HCT116 (cell line): ENCODE data around the gene INSYN2A. TPM values are rescaled to one million over a fixed set of nuclear protein-coding genes. Genes with fewer than 3 reads are reported as not detected.
A peak's percentile ranks its signal among the peaks of the same experiment; 100 is the strongest.

ENCODE experiments used
- ATAC-seq: fragments of 200-7000 bp; cut with Tn5 transposase; 2 replicates; pipeline ENCODE4 v1.9.1; 2020; ENCODE audit warnings: mild to moderate bottlenecking, moderate library complexity
- BruUV-seq: library from RNA; stranded (reverse); fragments of 400-500 nt; replicated peaks from 2 replicates; lab custom pipeline; 2021; lab: Mats Ljungman, UMichigan
- CTCF ChIA-PET: fragments of 300-600 bp; sonication (Branson Sonifier 250); formaldehyde crosslinking; loops from one replicate; lab custom pipeline; 2021; ENCODE audit warnings: antibody characterized with exemption; lab: Charles Lee
- POLR2A ChIA-PET: fragments of 300-600, 350-600 bp; sonication (Branson Sonifier 250); formaldehyde crosslinking; loops from one replicate; lab custom pipeline; 2021; ENCODE audit warnings: antibody characterized with exemption; lab: Charles Lee
- RAD21 ChIA-PET, 2 experiments: fragments of 300-600 bp; sonication (Branson Sonifier 250); formaldehyde crosslinking; loops; one replicate each; lab custom pipeline; 2023; ENCODE audit warnings: low total read pairs in 2 of 2; ENCODE audit not compliant: uncharacterized antibody in 2 of 2, unreplicated experiment in 2 of 2, low non-redundant PET in 1 of 2; lab: Charles Lee
- DNase-seq: peaks from one replicate; pipeline ENCODE4 v3.0.0-alpha.2; 2010; ENCODE audit warnings: low read depth, low spot score
- H2AFZ ChIP-seq: fragments of 200-600 bp; shearing (Covaris generic), sonication (generic); 2 replicates; pipeline ENCODE4 v1.6.1; 2017; ENCODE audit warnings: low read depth, mixed run types, mixed read lengths, antibody characterized with exemption, low read length; ENCODE audit not compliant: poor library complexity, severe bottlenecking
- H3K27ac ChIP-seq: 2 replicates; pipeline ENCODE4 v1.5.1; 2012; ENCODE audit warnings: low read depth, low read length
- H3K27me3 ChIP-seq: fragments of 200-600 bp; sonication (generic); 2 replicates; pipeline ENCODE4 v1.6.1; 2016; ENCODE audit warnings: mixed run types, low read length, mixed read lengths; ENCODE audit not compliant: insufficient read depth
- H3K36me3 ChIP-seq, 2 experiments: fragments of 200-500 bp in 1 of 2; fragments of 200-600 bp in 1 of 2; sonication (Bioruptor generic) in 1 of 2; sonication (generic) in 1 of 2; 2 replicates each; pipeline versions ENCODE4 v1.5.1 to v1.6.1; 2014 to 2016; ENCODE audit warnings: low read length in 2 of 2, inconsistent platforms in 1 of 2, mixed read lengths in 1 of 2, mixed run types in 1 of 2; ENCODE audit not compliant: insufficient read depth in 2 of 2, control insufficient read depth in 1 of 2
- H3K4me1 ChIP-seq, 2 experiments: fragments of 200-600 bp in 1 of 2; sonication (generic) in 1 of 2; 2 replicates each; pipeline versions ENCODE4 v1.5.1 to v1.6.1; 2012 to 2017; ENCODE audit warnings: low read length in 2 of 2, inconsistent platforms in 1 of 2, mild to moderate bottlenecking in 1 of 2, mixed read lengths in 1 of 2, mixed run types in 1 of 2, moderate library complexity in 1 of 2; ENCODE audit not compliant: insufficient read depth in 2 of 2, control insufficient read depth in 1 of 2
- H3K4me2 ChIP-seq: fragments of 200-600 bp; sonication (generic); 2 replicates; pipeline ENCODE4 v1.6.1; 2017; ENCODE audit warnings: mixed run types, low read length, mixed read lengths
- H3K4me3 ChIP-seq, 2 experiments: fragments of 200-600 bp in 1 of 2; sonication (generic) in 1 of 2; replicated peaks in 1 of 2; 2 replicates each; pipeline ENCODE4 v1.5.1; 2011 to 2016; ENCODE audit warnings: low read length in 2 of 2, control low read depth in 1 of 2, low read depth in 1 of 2, mild to moderate bottlenecking in 1 of 2, mixed read lengths in 1 of 2, mixed run types in 1 of 2
- H3K79me2 ChIP-seq: fragments of 200-600 bp; sonication (generic); 2 replicates; pipeline ENCODE4 v1.6.1; 2017; ENCODE audit warnings: mild to moderate bottlenecking, mixed run types, low read length, moderate library complexity, mixed read lengths; ENCODE audit not compliant: insufficient read depth
- H3K9ac ChIP-seq: fragments of 200-600 bp; sonication (generic); 2 replicates; pipeline ENCODE4 v1.6.1; 2016; ENCODE audit warnings: low read length, mixed read lengths
- H3K9me2 ChIP-seq: fragments of 200-600 bp; sonication (generic), shearing (Covaris generic); 2 replicates; pipeline ENCODE4 v1.6.1; 2017; ENCODE audit warnings: mixed run types, mild to moderate bottlenecking, moderate library complexity; ENCODE audit not compliant: insufficient read depth
- H3K9me3 ChIP-seq, 2 experiments: fragments of 200-500 bp in 1 of 2; fragments of 200-600 bp in 1 of 2; sonication (Bioruptor generic) in 1 of 2; sonication (generic) in 1 of 2; 2 replicates each; pipeline ENCODE4 v1.6.1; 2014 to 2017; ENCODE audit warnings: low read length in 2 of 2, mixed read lengths in 2 of 2, inconsistent platforms in 1 of 2, low read depth in 1 of 2, mild to moderate bottlenecking in 1 of 2, mixed run types in 1 of 2, moderate library complexity in 1 of 2; ENCODE audit not compliant: control insufficient read depth in 1 of 2, insufficient read depth in 1 of 2
- H4K20me1 ChIP-seq: fragments of 200-600 bp; sonication (generic), shearing (Covaris generic); 2 replicates; pipeline ENCODE4 v1.6.1; 2017; ENCODE audit warnings: mixed run types, mild to moderate bottlenecking, moderate library complexity; ENCODE audit not compliant: insufficient read depth
- ATF3 ChIP-seq: IDR thresholded peaks from 2 replicates; pipeline ENCODE4 v1.6.1; 2012
- CEBPB ChIP-seq: IDR thresholded peaks from 2 replicates; pipeline ENCODE4 v1.6.1; 2012; ENCODE audit warnings: low read depth
- CTCF ChIP-seq, 3 experiments: fragments of 200-600 bp in 1 of 3; sonication (generic) in 1 of 3; IDR thresholded peaks in 2 of 3; conservative IDR thresholded peaks in 1 of 3; 2 replicates each; pipeline ENCODE4 v1.5.1; 2012 to 2017; ENCODE audit warnings: low read depth in 2 of 3, low read length in 2 of 3, antibody characterized with exemption in 1 of 3, borderline replicate concordance in 1 of 3, control low read depth in 1 of 3, mild to moderate bottlenecking in 1 of 3, mixed read lengths in 1 of 3, mixed run types in 1 of 3, moderate library complexity in 1 of 3; ENCODE audit not compliant: insufficient read depth in 1 of 3
- EGR1 ChIP-seq: IDR thresholded peaks from 2 replicates; pipeline ENCODE4 v1.6.1; 2012; ENCODE audit warnings: low read depth
- ELF1 ChIP-seq: IDR thresholded peaks from 2 replicates; pipeline ENCODE4 v1.6.1; 2012; ENCODE audit warnings: low read depth, borderline replicate concordance
- TCF7L2 ChIP-seq: IDR thresholded peaks from 2 replicates; pipeline ENCODE4 v1.7.0; 2011; ENCODE audit warnings: borderline replicate concordance, inconsistent platforms; ENCODE audit not compliant: insufficient read depth, insufficient read length; ENCODE audit errors: extremely low read depth
- intact Hi-C: fragments of 100-400 bp; cut with micrococcal nuclease; formaldehyde crosslinking; loops from 2 replicates; pipeline ENCODE4 v1.10.0; 2022
- total RNA-seq: library from RNA; stranded (reverse); gene quantifications from one replicate; pipeline ENCODE4 v1.2.1, GENCODE V29; 2021; ENCODE audit not compliant: unreplicated experiment

The INSYN2A gene
- total RNA-seq, 1 experiment from 2014 or later, result not detected

- TF ChIP-seq ELF1, result no peak
- peak; percentile 49; the same call in 1 of the 2 replicates for TF ChIP-seq ATF3
- peak; percentile 37 for TF ChIP-seq TCF7L2
- no peak; the same call in none of the 2 replicates for TF ChIP-seq CEBPB
- TF ChIP-seq, all 23 proteins: peak for 9
Observed at GRCh38 chr10:127148066-127148932, 48.1 kb downstream of the INSYN2A start (continued).

- POLR2A ChIA-PET, result no interaction called here
- no peaks in the 10 kb centered on the region for H3K27me3 ChIP-seq
- no peaks in the 10 kb centered on the region for H3K79me2 ChIP-seq
- BruUV-seq, result no TSS peak
- no peak overlapping the region for H3K27ac ChIP-seq
- H3K9ac ChIP-seq, result no peak overlapping the region
- H3K9me2 ChIP-seq, result no peaks in the 10 kb centered on the region
- peaks cover 32 to 66% of the 10 kb centered on the region in 2 experiments for H3K4me1 ChIP-seq
- RAD21 ChIA-PET, result no interaction called here
- CTCF ChIA-PET, result no interaction called here
- TF ChIP-seq CEBPB (no peak), EGR1 (no peak), CTCF (IDR thresholded peaks at IDR 0.05 in 2 of 3, conservative IDR thresholded peaks at IDR 0.05 in 1 of 3; ENCODE audit: borderline replicate concordance in 1 of 3, insufficient read depth in 1 of 3, low read depth in 2 of 3, low read length in 2 of 3) (no peak), TCF7L2 (no peak)
- 0 out of 2 replicates have a peak, but pooled peaks cover 4% of the 10 kb centered on the region for H4K20me1 ChIP-seq
- no peak overlapping the region for H3K4me3 ChIP-seq
- ATAC-seq (no peak), DNase-seq (no peak)
- no peaks in the 10 kb centered on the region for H3K36me3 ChIP-seq
- H2AFZ ChIP-seq, result no peak overlapping the region
- H3K9me3 ChIP-seq, result no peaks in the 10 kb centered on the region
- intact Hi-C loops, result loop anchor here (10.0 kb wide), 1 partner anchor 242 kb away; the partner anchor contains the start of gene DOCK1
- no peak overlapping the region for H3K4me2 ChIP-seq
Observed at GRCh38 chr10:127146661-127147060, 49.7 kb downstream of the INSYN2A start.
